Hematopoietic multipotent progenitor cell treated with erythropoietin and hydrocortisone succinate and interleukin-3 and kit ligand, for 15 days (in vitro differentiated cells): ENCODE measurements around the gene KASH5.
"Not testable (repeated sequence)": the region's sequence is repeated elsewhere in the genome, so short reads cannot be mapped to it uniquely, and the experiment has no call there.

ENCODE experiments used
- DNase-seq: peaks from one replicate; pipeline ENCODE4 v3.0.0-alpha.2; 2015; ENCODE audit warnings: low spot score

Gene KASH5

GRCh38 chr19:49455773-49456172 lies 67.7 kb downstream of the KASH5 start:
- no peak for DNase-seq

- no peak for DNase-seq
Observed at GRCh38 chr19:49456326-49456725, 68.3 kb downstream of the KASH5 start.

GRCh38 chr19:49458567-49458903 lies 70.5 kb downstream of the KASH5 start:
- DNase-seq: no peak

GRCh38 chr19:49459388-49459787 lies 71.3 kb downstream of the KASH5 start:
- DNase-seq: no peak

- not testable (repeated sequence) for DNase-seq
Observed at GRCh38 chr19:49461130-49461529, 73.1 kb downstream of the KASH5 start.

- DNase-seq: no peak
Observed at GRCh38 chr19:49461656-49462055, 73.6 kb downstream of the KASH5 start.

- no peak for DNase-seq
Observed at GRCh38 chr19:49462492-49462891, 74.4 kb downstream of the KASH5 start.

GRCh38 chr19:49463960-49464740 lies 76.1 kb downstream of the KASH5 start:
- DNase-seq: no peak

GRCh38 chr19:49465371-49465770 lies 77.3 kb downstream of the KASH5 start:
- no peak for DNase-seq
